Liver (tissue), 9 donors: ENCODE results near the gene PTPRN2. TPM values are rescaled to one million over a fixed set of nuclear protein-coding genes. Genes with fewer than 3 reads are reported as not detected.

Experiments used
- DNase-seq: peaks from one replicate; pipeline ENCODE4 v3.0.0-alpha.2; 2017; ENCODE audit warnings: low spot score
- H3K27ac ChIP-seq, 2 donors: one replicate each; pipeline ENCODE4 v1.7.0; 2013; ENCODE audit warnings: inconsistent platforms in 2 of 2, low read length in 2 of 2, control low read depth in 1 of 2, low read depth in 1 of 2, mild to moderate bottlenecking in 1 of 2
- H3K27me3 ChIP-seq, 4 donors: one replicate each; pipeline versions ENCODE4 v1.6.1 to v1.7.0; 2013; ENCODE audit warnings: low read length in 3 of 4, inconsistent platforms in 1 of 4, mild to moderate bottlenecking in 1 of 4, moderate library complexity in 1 of 4; ENCODE audit not compliant: control insufficient read depth in 4 of 4, insufficient read depth in 4 of 4
- H3K36me3 ChIP-seq, 4 donors: one replicate each; pipeline versions ENCODE4 v1.6.1 to v1.7.0; 2013; ENCODE audit warnings: low read length in 3 of 4, mild to moderate bottlenecking in 3 of 4, low read depth in 1 of 4, moderate library complexity in 1 of 4; ENCODE audit not compliant: control insufficient read depth in 4 of 4, insufficient read depth in 3 of 4
- H3K4me1 ChIP-seq, 4 donors: one replicate each; pipeline versions ENCODE4 v1.6.1 to v1.7.0; 2013; ENCODE audit warnings: low read length in 3 of 4, mild to moderate bottlenecking in 3 of 4, moderate library complexity in 1 of 4; ENCODE audit not compliant: control insufficient read depth in 4 of 4, insufficient read depth in 4 of 4
- H3K4me3 ChIP-seq, 3 donors: one replicate each; pipeline versions ENCODE4 v1.6.1 to v1.7.0; 2013; ENCODE audit warnings: low read length in 3 of 3, control low read depth in 1 of 3, low read depth in 1 of 3, mild to moderate bottlenecking in 1 of 3
- H3K9ac ChIP-seq, 2 donors: one replicate each; pipeline ENCODE4 v1.7.0; 2013; ENCODE audit warnings: low read length in 2 of 2, mild to moderate bottlenecking in 2 of 2, moderate library complexity in 2 of 2, control low read depth in 1 of 2, low read depth in 1 of 2
- H3K9me3 ChIP-seq, 4 donors: one replicate each; pipeline versions ENCODE4 v1.6.1 to v1.7.0; 2013; ENCODE audit warnings: low read length in 3 of 4; ENCODE audit not compliant: control insufficient read depth in 4 of 4
- ATF3 ChIP-seq: IDR thresholded peaks from 2 replicates; pipeline ENCODE4 v1.6.1; 2016; ENCODE audit warnings: antibody characterized with exemption
- CTCF ChIP-seq: fragments of 150-350 bp; IDR thresholded peaks from 2 replicates; pipeline ENCODE4 v1.5.1; 2017; ENCODE audit warnings: improper control_type of control experiment, low read depth, low read length; ENCODE audit not compliant: missing input control
- EGR1 ChIP-seq, 2 donors: IDR thresholded peaks; 2 replicates each; pipeline ENCODE4 v1.6.1; 2016 to 2018; ENCODE audit warnings: antibody characterized with exemption in 2 of 2, low read depth in 2 of 2
- FOXA1 ChIP-seq: IDR thresholded peaks from 2 replicates; pipeline ENCODE4 v1.6.1; 2016; ENCODE audit warnings: antibody characterized with exemption
- FOXA2 ChIP-seq: IDR thresholded peaks from 2 replicates; pipeline ENCODE4 v1.6.1; 2016; ENCODE audit warnings: antibody characterized with exemption
- GABPA ChIP-seq, 2 donors: IDR thresholded peaks in 1 of 2; conservative IDR thresholded peaks in 1 of 2; 2 replicates each; pipeline ENCODE4 v1.6.1; 2016; ENCODE audit warnings: antibody characterized with exemption in 2 of 2, mild to moderate bottlenecking in 1 of 2, moderate library complexity in 1 of 2
- HNF4A ChIP-seq, 2 donors: conservative IDR thresholded peaks; 2 replicates each; pipeline ENCODE4 v1.6.1; 2016; ENCODE audit warnings: antibody characterized with exemption in 2 of 2, mild to moderate bottlenecking in 2 of 2
- HNF4G ChIP-seq: IDR thresholded peaks from 2 replicates; pipeline ENCODE4 v1.6.1; 2016; ENCODE audit warnings: antibody characterized with exemption
- JUND ChIP-seq, 2 donors: IDR thresholded peaks; 2 replicates each; pipeline ENCODE4 v1.6.1; 2016; ENCODE audit warnings: antibody characterized with exemption in 2 of 2
- MAX ChIP-seq: IDR thresholded peaks from 2 replicates; pipeline ENCODE4 v1.6.1; 2016; ENCODE audit warnings: antibody characterized with exemption
- NR2F2 ChIP-seq: IDR thresholded peaks from 2 replicates; pipeline ENCODE4 v1.6.1; 2016; ENCODE audit warnings: antibody characterized with exemption
- RAD21 ChIP-seq, 2 donors: IDR thresholded peaks; 2 replicates each; pipeline ENCODE4 v1.6.1; 2016; ENCODE audit warnings: antibody characterized with exemption in 2 of 2, mild to moderate bottlenecking in 2 of 2
- REST ChIP-seq: IDR thresholded peaks from 2 replicates; pipeline ENCODE4 v1.6.1; 2016; ENCODE audit warnings: antibody characterized with exemption, mild to moderate bottlenecking
- RXRA ChIP-seq, 2 donors: IDR thresholded peaks; 2 replicates each; pipeline ENCODE4 v1.6.1; 2017 to 2018; ENCODE audit warnings: antibody characterized with exemption in 2 of 2, mild to moderate bottlenecking in 1 of 2
- SP1 ChIP-seq: IDR thresholded peaks from 2 replicates; pipeline ENCODE4 v1.6.1; 2018; ENCODE audit warnings: antibody characterized with exemption, mild to moderate bottlenecking
- TAF1 ChIP-seq: conservative IDR thresholded peaks from 2 replicates; pipeline ENCODE4 v1.6.1; 2016; ENCODE audit warnings: antibody characterized with exemption, mild to moderate bottlenecking
- YY1 ChIP-seq: IDR thresholded peaks from 2 replicates; pipeline ENCODE4 v1.6.1; 2016; ENCODE audit warnings: antibody characterized with exemption, mild to moderate bottlenecking
- ZBTB33 ChIP-seq: IDR thresholded peaks from 2 replicates; pipeline ENCODE4 v1.6.1; 2016; ENCODE audit warnings: antibody characterized with exemption
- WGBS: extraction: QIAGEN DNeasy Blood & Tissue Kit; methylation state at CpG from one replicate; pipeline ENCODE4 v1.1.7; 2013; 5-methylcytosine and 5-hydroxymethylcytosine counted together
- polyA plus RNA-seq, 2 donors: library from polyadenylated mRNA; stranded (reverse) in 1 of 2; unstranded in 1 of 2; fragments of 200-250 nt in 1 of 2; fragments of >200 nt in 1 of 2; fragmentation: Nextera tagmentation in 1 of 2; extraction: Ambion mirVana in 1 of 2; gene quantifications; one replicate each; pipeline versions ENCODE4 v1.2.1 to v1.2.3, GENCODE V29; 2013 to 2015
- total RNA-seq, 2 donors: library from RNA; depleted of rRNA; stranded (reverse); fragments of >200 nt; gene quantifications; one replicate each; pipeline ENCODE4 v1.2.3, GENCODE V29; 2014
- donor health status: healthy.
- donor health status: healthy.
- donor health status: healthy.
- donor health status: healthy.
- donor health status: healthy.

The PTPRN2 gene
- total and polyA plus RNA-seq, 4 donors: 0.75 to 1.9 (median 1.1) TPM

GRCh38 chr7:158469396-158470051 is 118.1 kb downstream of the PTPRN2 start:
- no peaks in the 10 kb centered on the region for H3K36me3 ChIP-seq
- no peaks in the 10 kb centered on the region for H3K4me1 ChIP-seq
- H3K27me3 ChIP-seq: no peaks in the 10 kb centered on the region
- no peak for DNase-seq
- peaks cover 0 to 3% (median 0%) of the 10 kb centered on the region in 4 donors for H3K9me3 ChIP-seq
- H3K9ac ChIP-seq: no peak overlapping the region
- WGBS: 77% methylated on average over 8 of the region's 8 CpGs
- H3K4me3 ChIP-seq: no peak overlapping the region
- no peak for TF ChIP-seq ATF3
- no peak for TF ChIP-seq TAF1
- no peak for TF ChIP-seq EGR1 (IDR thresholded peaks at IDR 0.05; ENCODE audit: low read depth in 2 of 2)
- no peak for TF ChIP-seq HNF4G
- TF ChIP-seq NR2F2: no peak
- TF ChIP-seq REST: no peak
- no peak for TF ChIP-seq RXRA (IDR thresholded peaks at IDR 0.05)
- TF ChIP-seq ZBTB33: no peak
- no peak for TF ChIP-seq FOXA1
- no peak for TF ChIP-seq YY1
- no peak for TF ChIP-seq MAX
- TF ChIP-seq GABPA (IDR thresholded peaks at IDR 0.05 in 1 of 2, conservative IDR thresholded peaks at IDR 0.05 in 1 of 2): no peak
- no peak for TF ChIP-seq FOXA2
- no peak for TF ChIP-seq SP1
- no peak for TF ChIP-seq RAD21 (IDR thresholded peaks at IDR 0.05)
- no peak overlapping the region for H3K27ac ChIP-seq

- Histone ChIP-seq H3K4me3 (no peak overlapping the region), H3K9me3 (peaks cover 0 to 3% (median 0%) of the 10 kb centered on the region in 4 donors), H3K36me3 (no peaks in the 10 kb centered on the region), H3K4me1 (no peaks in the 10 kb centered on the region), H3K27me3 (no peaks in the 10 kb centered on the region), H3K9ac (no peak overlapping the region), H3K27ac (no peak overlapping the region)
- no peak for DNase-seq
- 69% methylated on average over 9 of the region's 9 CpGs for WGBS
- TF ChIP-seq REST: no peak
- no peak for TF ChIP-seq HNF4G
- no peak for TF ChIP-seq CTCF
- TF ChIP-seq JUND (IDR thresholded peaks at IDR 0.05): no peak
- TF ChIP-seq HNF4A (conservative IDR thresholded peaks at IDR 0.05): no peak
- no peak for TF ChIP-seq RAD21 (IDR thresholded peaks at IDR 0.05)
- TF ChIP-seq RXRA (IDR thresholded peaks at IDR 0.05): no peak
- TF ChIP-seq YY1: no peak
- TF ChIP-seq SP1: no peak
- TF ChIP-seq FOXA2: no peak
- TF ChIP-seq TAF1: no peak
- no peak for TF ChIP-seq ATF3
- no peak for TF ChIP-seq GABPA (IDR thresholded peaks at IDR 0.05 in 1 of 2, conservative IDR thresholded peaks at IDR 0.05 in 1 of 2)
- TF ChIP-seq NR2F2: no peak
These were observed 118.8 kb downstream of the PTPRN2 start for GRCh38 chr7:158468700-158469296.
